H1 (cell line): Measurements from ENCODE around the gene ASRGL1.

Experiments used
- CBX8 ChIP-seq: fragments of 300-800, 300-1000 bp; sonication (generic); IDR thresholded peaks from 2 replicates; pipeline ENCODE4 v1.7.1; 2016; ENCODE audit warnings: low read depth, low read length, borderline replicate concordance
- CREB1 ChIP-seq: IDR thresholded peaks from 2 replicates; pipeline ENCODE4 v1.6.1; 2012; ENCODE audit warnings: inconsistent platforms
- EZH2 ChIP-seq: fragments of 200-600 bp; sonication (generic); IDR thresholded peaks from 2 replicates; pipeline ENCODE4 v1.7.1; 2012; ENCODE audit warnings: low read depth, mild to moderate bottlenecking, moderate library complexity, low read length, inconsistent platforms; ENCODE audit not compliant: severe bottlenecking
- HDAC6 ChIP-seq: IDR thresholded peaks from one replicate; pipeline ENCODE4 v1.7.1; 2012; ENCODE audit warnings: low read depth, mild to moderate bottlenecking, inconsistent platforms, low read length, moderate library complexity
- SIN3A ChIP-seq, 2 experiments: IDR thresholded peaks in 1 of 2; conservative IDR thresholded peaks in 1 of 2; 2 replicates each; pipeline ENCODE4 v1.6.1; 2011 to 2012; ENCODE audit warnings: low read length in 2 of 2, improper control_type of control experiment in 1 of 2, low read depth in 1 of 2, mild to moderate bottlenecking in 1 of 2
- TEAD4 ChIP-seq: IDR thresholded peaks from 2 replicates; pipeline ENCODE4 v1.6.1; 2012; ENCODE audit warnings: low read depth, low read length, inconsistent platforms, mixed read lengths
- ZNF274 ChIP-seq: IDR thresholded peaks from 2 replicates; pipeline ENCODE4 v1.7.0; 2012; ENCODE audit warnings: low read length, borderline replicate concordance; ENCODE audit errors: extremely low read depth
- TF ChIP-seq, protein P1 (sequence below), 3 experiments: IDR thresholded peaks; 1 replicate in 2 of 3; 2 replicates in 1 of 3; pipeline versions ENCODE4 v1.5.1 to v1.6.1; 2011; ENCODE audit warnings: low read length in 3 of 3, mild to moderate bottlenecking in 3 of 3, inconsistent platforms in 2 of 3, low read depth in 1 of 3, moderate library complexity in 1 of 3; ENCODE audit not compliant: insufficient read depth in 1 of 3; ENCODE audit errors: control extremely low read depth in 1 of 3
- TF ChIP-seq, protein P2 (sequence below): IDR thresholded peaks from 2 replicates; pipeline ENCODE4 v1.6.1; 2011; ENCODE audit warnings: low read length, improper control_type of control experiment

DNA sequence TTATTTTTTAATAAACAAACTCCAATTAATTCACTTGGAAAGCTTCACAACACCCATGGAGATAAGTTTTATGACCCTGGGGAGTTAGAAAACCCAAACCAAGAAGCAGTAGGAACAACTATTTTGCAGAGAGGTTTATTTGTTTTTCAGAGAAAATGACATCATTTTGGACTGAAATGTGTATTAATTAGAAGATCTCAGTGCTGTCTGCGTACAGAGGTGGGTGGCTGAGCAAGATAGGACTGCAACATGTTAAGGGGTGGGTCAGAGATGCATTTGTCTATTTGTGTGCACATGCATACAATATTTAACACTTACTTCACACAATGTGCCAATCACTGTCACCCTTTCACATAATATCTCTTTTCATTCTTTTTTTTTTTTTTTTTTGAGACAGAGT, 82.7 kb downstream of the ASRGL1 start:
- TF ChIP-seq, protein P1, sequence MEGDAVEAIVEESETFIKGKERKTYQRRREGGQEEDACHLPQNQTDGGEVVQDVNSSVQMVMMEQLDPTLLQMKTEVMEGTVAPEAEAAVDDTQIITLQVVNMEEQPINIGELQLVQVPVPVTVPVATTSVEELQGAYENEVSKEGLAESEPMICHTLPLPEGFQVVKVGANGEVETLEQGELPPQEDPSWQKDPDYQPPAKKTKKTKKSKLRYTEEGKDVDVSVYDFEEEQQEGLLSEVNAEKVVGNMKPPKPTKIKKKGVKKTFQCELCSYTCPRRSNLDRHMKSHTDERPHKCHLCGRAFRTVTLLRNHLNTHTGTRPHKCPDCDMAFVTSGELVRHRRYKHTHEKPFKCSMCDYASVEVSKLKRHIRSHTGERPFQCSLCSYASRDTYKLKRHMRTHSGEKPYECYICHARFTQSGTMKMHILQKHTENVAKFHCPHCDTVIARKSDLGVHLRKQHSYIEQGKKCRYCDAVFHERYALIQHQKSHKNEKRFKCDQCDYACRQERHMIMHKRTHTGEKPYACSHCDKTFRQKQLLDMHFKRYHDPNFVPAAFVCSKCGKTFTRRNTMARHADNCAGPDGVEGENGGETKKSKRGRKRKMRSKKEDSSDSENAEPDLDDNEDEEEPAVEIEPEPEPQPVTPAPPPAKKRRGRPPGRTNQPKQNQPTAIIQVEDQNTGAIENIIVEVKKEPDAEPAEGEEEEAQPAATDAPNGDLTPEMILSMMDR (IDR thresholded peaks at IDR 0.05; ENCODE audit: control extremely low read depth in 1 of 3, insufficient read depth in 1 of 3, low read depth in 1 of 3, low read length in 3 of 3), result no peak
- TF ChIP-seq CREB1 (no peak), HDAC6 (no peak), EZH2 (no peak), ZNF274 (no peak), SIN3A (conservative IDR thresholded peaks at IDR 0.05 in 1 of 2, IDR thresholded peaks at IDR 0.05 in 1 of 2; ENCODE audit: low read depth in 1 of 2, low read length in 2 of 2) (no peak), TEAD4 (no peak), CBX8 (no peak)
- TF ChIP-seq, protein P2, sequence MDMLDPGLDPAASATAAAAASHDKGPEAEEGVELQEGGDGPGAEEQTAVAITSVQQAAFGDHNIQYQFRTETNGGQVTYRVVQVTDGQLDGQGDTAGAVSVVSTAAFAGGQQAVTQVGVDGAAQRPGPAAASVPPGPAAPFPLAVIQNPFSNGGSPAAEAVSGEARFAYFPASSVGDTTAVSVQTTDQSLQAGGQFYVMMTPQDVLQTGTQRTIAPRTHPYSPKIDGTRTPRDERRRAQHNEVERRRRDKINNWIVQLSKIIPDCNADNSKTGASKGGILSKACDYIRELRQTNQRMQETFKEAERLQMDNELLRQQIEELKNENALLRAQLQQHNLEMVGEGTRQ, result no peak
